T-helper 2 cell (primary cell): Measurements from ENCODE around the gene UGT1A1.
"Not testable (repeated sequence)": the region's sequence is repeated elsewhere in the genome, so short reads cannot be mapped to it uniquely, and the experiment has no call there.

Source experiments
- DNase-seq, 5 experiments: peaks; one replicate each; pipeline versions ENCODE4 v3.0.0 to v3.0.0-alpha.2; 2012 to 2022
- total RNA-seq, 2 donors: gene quantifications; one replicate each; lab custom pipeline; 2026; lab: John Stamatoyannopoulos, UW

The UGT1A1 gene
- 0 reads per million in 2 donors for total RNA-seq

DNA sequence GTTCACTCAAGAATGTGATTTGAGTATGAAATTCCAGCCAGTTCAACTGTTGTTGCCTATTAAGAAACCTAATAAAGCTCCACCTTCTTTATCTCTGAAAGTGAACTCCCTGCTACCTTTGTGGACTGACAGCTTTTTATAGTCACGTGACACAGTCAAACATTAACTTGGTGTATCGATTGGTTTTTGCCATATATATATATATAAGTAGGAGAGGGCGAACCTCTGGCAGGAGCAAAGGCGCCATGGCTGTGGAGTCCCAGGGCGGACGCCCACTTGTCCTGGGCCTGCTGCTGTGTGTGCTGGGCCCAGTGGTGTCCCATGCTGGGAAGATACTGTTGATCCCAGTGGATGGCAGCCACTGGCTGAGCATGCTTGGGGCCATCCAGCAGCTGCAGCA is at the start of gene UGT1A1:
Gene UGT1A1, plus strand, starts transcription at position 228 of the 400 bp plus-strand sequence. Its CDS starts 18 bp downstream, at position 246.
- no peak for DNase-seq

DNA sequence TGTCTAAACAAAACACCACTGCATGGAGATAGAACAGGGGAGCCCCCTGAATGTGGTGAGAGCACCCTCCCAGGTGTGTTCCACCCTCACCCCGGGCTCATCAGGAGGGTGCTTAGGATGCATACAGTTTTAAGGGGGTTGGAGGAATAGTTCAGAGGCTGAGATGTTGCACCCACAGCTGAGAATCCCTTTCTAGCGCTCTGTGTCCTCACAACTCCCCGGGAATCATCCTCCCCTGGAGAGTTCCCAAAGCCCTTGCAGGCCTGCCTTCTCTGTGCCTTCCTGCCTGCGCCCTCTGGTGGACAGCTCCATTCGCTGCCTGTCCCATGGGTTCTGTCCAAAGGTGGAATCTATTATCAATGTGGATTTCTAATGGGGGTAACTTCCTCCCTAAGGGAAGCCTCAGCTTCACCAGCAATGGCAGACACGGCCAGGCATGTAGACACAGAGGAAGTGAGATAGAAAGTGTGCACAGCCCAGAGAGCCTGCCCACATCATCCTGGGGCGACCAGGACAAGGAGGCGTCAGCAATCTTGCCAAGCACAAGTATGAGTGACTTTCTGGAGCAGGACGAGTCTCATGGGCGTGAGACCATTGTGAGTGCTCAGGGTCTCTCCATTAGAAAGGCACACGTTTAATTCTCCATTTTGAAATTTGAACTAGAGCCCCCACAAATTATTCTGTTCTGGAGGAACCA is 48.6 kb upstream of the UGT1A1 start:
- peak; percentile 8 to 56 (median 40) for DNase-seq

DNA sequence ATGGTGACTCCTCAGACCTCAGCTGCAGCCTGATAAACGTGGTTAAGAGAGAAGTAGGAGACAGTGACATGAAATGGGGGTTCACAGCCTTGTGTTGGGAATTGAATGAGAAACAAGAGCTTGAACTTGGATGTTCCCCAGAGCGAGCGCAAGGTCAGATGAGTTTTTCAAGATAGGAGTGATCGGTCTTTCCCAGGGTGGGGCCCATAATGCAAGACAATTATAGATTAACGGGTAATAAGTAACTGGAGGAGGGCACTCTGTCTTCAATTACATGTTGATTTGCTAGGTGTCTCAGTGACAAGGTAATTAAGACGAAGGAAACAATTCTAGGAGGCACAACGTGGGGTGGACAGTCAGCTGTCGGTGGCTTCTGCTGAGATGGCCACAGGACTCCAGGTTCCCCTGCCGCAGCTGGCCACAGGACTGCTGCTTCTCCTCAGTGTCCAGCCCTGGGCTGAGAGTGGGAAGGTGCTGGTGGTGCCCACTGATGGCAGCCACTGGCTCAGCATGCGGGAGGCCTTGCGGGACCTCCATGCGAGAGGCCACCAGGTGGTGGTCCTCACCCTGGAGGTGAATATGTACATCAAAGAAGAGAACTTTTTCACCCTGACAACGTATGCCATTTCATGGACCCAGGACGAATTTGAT is 47.3 kb upstream of the UGT1A1 start, which contains the start of gene UGT1A5:
Gene UGT1A5, plus strand, starts transcription at position 297 of the 651 bp plus-strand sequence. Its CDS starts 85 bp downstream, at position 382.
- no peak for DNase-seq

DNA sequence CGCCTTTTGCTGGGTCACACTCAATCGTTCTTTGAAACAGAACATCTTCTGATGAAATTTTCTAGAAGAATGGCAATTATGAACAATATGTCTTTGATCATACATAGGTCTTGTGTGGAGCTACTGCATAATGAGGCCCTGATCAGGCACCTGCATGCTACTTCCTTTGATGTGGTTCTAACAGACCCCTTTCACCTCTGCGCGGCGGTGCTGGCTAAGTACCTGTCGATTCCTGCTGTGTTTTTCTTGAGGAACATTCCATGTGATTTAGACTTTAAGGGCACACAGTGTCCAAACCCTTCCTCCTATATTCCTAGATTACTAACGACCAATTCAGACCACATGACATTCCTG is 46.8 kb upstream of the UGT1A1 start:
- no peak for DNase-seq

DNA sequence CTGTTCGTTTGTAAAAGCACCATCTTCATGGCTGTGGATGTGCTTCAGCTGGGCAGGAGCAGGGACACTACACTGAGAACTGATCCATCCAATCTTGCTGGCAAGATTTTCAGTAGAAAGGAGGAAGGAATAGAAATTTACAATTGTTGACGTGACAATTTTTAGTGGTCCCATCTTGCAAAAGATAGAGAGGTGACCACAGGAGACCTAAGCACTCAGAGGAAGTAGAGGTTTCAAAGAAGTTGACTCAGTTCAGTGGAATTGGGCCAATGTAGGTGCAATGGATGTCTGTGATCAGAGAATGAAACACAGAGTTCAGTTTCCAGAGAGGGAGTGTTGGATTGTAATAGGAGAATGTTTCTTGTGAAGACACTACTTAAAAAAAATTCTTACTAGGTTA is 45.9 kb upstream of the UGT1A1 start:
- DNase-seq: peak in 1 of 5 experiments; percentile 8

DNA sequence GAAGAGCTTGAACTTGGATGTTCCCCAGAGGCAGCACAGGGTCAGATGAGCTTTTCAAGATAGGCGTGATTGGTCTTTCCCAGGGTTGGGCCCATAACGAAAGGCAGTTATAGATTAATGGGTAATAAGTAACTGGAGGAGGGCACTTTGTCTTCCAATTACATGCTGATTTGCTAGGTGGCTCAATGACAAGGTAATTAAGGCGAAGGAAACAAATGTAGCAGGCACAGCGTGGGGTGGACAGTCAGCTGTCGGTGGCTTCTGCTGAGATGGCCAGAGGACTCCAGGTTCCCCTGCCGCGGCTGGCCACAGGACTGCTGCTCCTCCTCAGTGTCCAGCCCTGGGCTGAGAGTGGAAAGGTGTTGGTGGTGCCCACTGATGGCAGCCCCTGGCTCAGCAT is 41.5 kb upstream of the UGT1A1 start, which contains the start of gene UGT1A4:
Gene UGT1A4, plus strand, starts transcription at position 185 of the 400 bp plus-strand sequence. Its CDS starts 85 bp downstream, at position 270.
- no peak for DNase-seq

DNA sequence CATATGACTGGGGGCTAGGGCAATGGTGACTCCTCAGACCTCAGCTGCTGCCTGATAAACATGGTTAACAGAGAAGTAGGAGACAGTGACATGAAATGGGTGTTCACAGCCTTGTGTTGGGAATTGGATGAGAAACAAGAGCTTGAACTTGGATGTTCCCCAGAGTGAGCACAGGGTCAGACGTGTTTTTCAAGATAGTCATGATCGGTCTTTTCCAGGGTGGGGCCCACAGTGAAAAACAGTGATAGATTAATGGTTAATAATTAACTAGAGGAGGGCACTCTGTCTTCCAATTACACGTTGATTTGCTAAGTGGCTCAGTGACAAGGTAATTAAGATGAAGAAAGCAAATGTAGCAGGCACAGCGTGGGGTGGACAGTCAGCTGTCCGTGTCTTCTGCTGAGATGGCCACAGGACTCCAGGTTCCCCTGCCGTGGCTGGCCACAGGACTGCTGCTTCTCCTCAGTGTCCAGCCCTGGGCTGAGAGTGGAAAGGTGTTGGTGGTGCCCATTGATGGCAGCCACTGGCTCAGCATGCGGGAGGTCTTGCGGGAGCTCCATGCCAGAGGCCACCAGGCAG is 31.3 kb upstream of the UGT1A1 start, which contains the start of gene UGT1A3:
Gene UGT1A3, plus strand, starts transcription at position 320 of the 579 bp plus-strand sequence. Its CDS starts 85 bp downstream, at position 405.
- no peak for DNase-seq

DNA sequence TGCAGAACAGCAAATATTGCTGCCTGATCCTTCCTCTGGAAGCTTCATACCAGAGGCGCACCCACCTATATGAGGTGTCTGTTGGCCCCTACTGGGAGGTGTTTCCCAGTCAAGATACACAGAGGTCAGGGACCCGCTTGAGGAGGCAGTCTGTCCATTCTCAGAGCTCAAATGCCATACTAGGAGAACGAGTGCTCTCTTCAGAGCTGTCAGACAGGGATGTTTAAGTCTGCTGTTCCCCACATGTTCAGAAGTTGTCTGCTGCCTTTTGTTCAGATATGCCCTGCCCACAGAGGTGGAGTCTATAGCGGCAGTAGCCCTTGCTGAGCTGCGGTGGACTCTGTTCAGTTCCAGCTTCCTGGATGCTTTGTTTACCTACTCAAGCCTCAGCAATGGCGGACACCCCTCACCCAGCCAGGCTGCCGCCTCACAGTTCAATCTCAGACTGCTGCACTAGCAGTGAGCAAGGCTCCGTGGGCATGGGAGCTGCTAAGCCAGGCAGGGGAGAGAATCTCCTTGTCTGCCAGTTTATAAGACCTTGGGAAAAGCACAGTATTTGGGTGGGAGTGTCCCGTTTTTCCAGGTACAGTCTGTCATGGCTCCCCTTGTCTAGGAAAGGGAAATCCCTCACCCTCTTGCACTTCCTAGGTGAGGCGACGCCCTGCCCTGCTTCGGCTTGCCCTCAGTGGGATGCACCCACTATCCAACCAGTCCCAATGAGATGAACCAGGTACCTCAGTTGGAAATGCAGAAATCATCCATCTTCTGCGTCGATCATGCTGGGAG is 23.0 kb upstream of the UGT1A1 start:
- DNase-seq: not testable (repeated sequence)

DNA sequence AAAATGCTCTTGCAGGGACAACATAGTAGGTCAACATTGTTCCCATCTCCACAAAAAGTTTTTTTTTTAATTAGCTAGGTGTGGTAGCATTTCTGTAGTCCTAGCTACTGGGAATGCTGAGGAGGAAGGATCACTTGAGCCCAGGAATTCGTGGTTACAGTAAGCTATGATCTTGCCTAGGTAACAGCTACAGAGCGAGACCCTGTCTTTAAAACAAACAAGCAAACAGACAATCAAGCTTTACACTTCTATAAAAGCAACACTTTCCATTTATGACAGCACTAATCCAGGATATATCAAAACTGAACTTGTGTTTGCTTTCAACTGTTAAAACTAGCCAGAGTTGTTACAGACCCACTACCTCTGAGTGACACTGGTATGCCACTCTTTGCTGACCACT is 19.2 kb upstream of the UGT1A1 start:
- no peak for DNase-seq

DNA sequence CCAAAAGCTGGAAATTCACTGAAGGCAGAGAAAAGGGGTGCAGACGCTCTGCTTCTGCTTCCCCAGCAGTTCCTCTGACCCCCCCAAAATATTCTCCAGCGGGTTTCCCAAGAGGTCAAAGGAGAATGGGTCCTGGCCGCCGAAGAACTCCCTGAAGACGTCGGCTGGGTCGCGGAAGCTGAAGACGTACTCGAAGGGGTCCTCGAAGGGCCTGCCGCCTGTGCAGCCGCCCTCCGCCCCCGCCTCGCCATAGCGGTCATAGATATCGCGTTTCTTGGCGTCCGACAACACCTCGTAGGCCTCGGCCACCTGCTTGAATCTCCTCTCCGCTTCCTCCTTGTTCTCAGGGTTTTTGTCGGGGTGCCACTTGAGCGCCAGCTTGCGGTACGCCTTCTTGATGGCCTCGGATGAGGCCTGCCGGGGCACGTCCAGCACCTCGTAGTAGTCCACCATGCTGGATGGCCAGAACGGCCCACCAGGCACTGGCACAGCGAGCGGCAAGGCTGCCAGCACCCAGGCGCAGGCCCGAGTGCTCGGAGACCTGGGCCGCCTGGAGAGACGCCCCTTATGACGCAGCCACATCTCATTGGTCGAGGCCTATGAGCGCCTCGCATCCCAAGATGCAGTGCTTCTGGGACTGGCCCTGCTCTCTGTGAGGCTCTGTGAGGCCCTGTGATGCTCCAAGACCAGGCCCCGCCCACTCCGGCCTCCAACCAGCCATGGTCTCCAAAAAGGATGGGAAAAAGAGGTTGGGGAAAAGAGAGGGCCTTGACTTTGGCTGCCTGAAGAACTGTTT is 16.4 kb upstream of the UGT1A1 start:
- DNase-seq: no peak

DNA sequence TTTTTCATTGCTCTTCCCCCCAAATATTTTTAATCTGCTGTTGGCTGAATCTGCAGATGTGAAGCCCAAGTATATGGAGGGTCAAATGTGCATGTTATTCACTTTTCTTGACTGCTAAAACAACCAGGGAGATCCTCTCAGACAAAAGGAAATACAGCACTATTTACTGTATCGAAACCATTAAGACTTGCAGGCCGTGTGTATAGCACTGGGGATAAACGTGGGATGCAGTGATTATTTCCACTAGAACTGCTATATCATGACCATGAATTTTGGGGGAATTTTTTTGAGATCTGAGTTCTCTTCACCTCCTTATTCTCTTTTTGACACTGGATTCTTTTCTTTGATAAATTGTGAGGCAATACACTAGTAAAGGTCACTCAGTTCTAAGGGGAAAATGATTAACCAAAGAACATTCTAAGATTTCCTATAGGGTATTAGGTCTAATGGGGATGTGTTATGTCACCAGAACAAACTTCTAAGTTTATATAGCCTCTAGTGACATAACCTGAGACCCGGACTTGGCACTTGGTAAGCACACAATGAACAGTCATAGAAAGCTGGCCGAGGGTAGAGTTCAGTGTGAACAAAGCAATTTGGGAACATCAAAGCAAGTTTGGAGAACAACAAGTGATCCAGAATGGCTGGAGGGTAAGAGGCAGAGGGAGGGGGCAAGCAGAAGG is 14.9 kb upstream of the UGT1A1 start:
- DNase-seq: no peak

DNA sequence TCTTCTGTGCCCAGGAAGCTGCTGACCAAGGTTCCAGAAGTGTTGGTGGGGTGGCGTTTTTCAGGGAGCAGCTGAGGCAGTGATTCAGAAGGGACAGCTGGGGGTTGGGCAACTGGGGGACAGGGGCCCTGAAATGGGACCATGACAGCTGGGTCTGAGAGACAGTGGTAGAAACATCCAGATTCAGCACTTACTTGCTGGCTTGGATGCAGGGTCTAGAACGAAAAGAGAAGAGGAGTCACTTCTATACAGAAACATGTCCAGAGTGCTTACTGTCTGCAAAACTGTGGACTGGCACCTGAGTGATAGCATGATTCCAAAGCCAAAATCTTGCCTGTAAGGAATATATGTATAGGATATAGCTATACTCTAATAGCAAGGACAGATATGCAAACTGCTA is 14.2 kb upstream of the UGT1A1 start:
- not testable (repeated sequence) for DNase-seq

DNA sequence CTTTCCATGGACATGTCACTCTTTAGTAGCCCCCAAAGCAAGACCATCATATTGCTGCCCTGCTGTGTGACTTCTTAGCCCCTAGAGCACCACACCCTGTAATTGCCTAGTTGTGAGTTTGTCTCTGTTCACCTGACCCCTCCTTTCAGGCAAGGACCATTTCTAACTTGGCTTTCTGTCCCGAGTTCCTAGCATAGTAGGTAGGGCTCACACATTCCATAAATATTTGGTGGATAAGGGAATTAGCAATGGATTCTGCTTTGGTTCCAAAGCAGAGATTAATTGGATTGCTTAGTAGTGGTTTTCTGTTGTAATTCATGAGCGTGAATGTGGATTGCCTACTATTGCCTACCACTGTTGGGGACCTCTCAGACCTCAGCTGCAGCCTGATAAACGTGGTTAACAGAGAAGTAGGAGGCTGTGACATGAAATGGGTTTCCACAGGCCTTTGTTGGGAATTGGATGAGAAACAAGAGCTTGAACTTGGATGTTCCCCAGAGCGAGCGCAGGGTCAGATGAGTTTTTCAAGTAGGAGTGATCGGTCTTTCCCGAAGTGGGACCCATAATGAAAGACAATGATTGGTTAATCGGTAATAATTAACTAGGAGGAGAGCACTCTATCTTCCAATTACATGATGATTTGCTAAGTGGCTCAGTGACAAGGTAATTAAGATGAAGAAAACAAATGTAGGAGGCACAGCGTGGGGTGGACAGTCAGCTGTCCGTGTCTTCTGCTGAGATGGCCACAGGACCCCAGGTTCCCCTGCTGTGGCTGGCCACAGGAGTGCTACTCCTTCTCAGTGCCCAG is 13.4 kb upstream of the UGT1A1 start:
- no peak for DNase-seq

DNA sequence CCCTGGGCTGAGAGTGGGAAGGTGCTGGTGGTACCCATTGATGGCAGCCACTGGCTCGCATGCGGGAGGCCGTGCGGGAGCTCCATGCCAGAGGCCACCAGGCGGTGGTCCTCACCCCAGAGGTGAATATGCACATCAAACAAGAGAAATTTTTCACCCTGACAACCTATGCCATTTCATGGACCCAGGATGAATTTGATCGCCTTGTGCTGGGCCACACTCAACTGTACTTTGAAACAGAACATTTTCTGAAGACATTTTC is 12.9 kb upstream of the UGT1A1 start:
- DNase-seq: no peak

DNA sequence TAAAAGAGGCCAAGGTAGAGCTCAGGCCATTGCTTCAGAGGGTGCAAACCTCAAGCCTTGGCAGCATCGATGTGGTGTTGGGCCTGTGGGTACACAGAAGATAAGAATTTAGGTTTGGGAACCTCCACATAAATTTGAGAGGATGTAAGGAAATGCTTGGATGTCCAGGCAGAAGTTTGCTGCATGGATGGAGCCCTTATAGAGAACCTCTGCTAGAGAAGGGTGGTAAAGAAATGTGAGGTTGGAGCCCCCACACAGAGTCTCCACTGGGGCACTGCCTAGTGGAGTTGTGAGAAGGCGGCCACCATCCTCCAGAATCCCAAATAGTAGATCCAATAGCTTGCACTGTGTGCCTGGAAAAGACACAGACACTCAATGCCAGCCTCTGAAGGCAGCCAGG is 9.4 kb upstream of the UGT1A1 start:
- DNase-seq: not testable (repeated sequence)

DNA sequence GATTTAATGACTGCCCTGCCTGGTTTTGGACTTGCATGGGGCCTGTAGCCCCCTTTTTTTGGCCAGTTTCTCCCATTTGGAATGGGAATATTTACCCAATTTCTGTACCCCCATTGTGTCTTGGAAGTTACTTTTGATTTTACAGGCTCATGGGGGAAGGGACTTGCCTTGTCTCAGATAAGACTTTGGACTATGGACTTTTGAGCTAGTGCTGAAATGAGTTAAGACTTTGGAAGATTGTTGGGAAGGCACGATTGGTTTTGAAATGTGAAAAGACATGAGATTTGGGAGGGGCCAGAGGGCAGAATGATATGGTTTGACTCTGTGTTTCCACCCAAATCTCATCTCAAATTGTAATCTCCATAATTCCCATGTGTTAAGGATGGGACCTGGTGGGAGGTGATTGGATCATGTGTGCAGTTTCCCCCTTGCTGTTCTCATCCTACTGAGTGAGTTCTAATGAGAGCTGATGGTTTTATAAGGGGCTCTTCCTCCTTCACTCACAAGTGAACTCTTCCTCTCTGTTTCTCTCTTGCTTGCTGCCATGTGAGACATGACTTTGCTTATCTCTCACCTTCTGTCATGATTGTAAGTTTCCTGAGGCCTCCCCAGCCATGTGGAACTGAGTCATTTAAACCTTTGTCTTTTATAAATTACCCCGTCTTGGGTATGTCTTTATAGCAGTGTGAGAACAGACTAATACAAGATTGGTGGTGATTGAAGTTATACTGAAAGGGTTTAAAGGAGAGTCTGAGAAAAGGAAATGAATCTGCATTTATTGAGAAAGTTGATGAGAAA is 8.7 kb upstream of the UGT1A1 start:
- not testable (repeated sequence) for DNase-seq

DNA sequence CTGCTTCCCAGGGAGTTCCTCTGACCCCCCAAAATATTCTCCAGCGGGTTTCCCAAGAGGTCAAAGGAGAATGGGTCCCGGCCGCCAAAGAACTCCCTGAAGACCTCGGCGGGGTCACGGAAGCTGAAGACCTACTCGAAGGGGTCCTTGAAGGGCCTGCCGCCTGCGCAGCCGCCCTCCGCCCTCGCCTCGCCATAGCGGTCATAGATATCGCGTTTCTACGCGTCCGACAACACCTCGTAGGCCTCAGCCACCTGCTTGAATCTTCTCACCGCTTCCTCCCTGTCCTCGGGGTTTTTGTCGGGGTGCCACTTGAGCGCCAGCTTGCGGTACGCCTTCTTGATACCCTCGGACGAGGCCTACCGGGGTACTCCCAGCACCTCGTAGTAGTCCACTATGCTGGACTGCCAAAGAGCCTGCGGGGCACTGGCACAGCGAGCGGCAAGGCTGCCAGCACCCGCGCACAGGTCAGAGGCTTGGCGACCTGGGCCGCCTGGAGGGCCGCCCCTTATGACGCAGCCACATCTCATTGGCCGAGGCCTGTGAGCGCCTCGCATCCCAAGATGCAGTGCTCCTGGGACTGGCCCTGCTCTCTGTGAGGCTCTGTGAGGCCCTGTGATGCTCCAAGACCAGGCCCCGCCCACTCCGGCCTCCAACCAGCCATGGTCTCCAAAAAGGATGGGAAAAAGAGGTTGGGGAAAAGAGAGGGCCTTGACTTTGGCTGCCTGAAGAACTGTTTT is 5.0 kb upstream of the UGT1A1 start:
- DNase-seq: no peak

DNA sequence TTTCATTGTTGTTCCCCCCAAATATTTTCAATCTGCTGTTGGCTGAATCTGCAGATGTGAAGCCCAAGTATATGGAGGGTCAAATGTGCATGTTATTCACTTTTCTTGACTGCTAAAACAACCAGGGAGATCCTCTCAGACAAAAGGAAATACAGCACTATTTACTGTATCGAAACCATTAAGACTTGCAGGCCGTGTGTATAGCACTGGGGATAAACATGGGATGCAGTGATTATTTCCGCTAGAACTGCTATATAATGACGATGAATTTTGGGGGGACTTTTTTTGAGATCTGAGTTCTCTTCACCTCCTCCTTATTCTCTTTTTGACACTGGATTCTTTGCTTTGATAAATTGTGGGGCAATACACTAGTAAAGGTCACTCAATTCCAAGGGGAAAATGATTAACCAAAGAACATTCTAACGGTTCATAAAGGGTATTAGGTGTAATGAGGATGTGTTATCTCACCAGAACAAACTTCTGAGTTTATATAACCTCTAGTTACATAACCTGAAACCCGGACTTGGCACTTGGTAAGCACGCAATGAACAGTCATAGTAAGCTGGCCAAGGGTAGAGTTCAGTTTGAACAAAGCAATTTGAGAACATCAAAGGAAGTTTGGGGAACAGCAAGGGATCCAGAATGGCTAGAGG is 3.5 kb upstream of the UGT1A1 start:
- no peak for DNase-seq

DNA sequence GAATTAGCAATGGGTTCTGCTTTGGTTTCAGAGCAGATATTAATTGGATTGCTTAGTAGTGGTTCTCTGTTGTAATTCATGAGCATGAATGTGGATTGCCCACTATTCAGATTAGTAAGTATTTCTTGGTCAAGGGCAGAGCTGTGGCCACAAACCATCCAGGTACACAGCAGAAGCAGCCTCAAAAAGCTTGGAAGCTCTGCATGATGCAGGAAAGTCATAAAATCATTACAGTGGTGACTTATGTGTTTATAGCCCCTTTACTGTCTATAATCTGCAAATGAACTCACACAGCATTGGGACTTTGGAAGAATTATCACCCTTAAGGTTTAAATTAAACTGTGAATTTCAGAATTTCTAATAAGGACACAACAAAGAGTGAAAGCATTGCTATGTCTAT is 1.9 kb upstream of the UGT1A1 start:
- no peak for DNase-seq
